ENCODE measurements around the gene HLF.

DNA sequence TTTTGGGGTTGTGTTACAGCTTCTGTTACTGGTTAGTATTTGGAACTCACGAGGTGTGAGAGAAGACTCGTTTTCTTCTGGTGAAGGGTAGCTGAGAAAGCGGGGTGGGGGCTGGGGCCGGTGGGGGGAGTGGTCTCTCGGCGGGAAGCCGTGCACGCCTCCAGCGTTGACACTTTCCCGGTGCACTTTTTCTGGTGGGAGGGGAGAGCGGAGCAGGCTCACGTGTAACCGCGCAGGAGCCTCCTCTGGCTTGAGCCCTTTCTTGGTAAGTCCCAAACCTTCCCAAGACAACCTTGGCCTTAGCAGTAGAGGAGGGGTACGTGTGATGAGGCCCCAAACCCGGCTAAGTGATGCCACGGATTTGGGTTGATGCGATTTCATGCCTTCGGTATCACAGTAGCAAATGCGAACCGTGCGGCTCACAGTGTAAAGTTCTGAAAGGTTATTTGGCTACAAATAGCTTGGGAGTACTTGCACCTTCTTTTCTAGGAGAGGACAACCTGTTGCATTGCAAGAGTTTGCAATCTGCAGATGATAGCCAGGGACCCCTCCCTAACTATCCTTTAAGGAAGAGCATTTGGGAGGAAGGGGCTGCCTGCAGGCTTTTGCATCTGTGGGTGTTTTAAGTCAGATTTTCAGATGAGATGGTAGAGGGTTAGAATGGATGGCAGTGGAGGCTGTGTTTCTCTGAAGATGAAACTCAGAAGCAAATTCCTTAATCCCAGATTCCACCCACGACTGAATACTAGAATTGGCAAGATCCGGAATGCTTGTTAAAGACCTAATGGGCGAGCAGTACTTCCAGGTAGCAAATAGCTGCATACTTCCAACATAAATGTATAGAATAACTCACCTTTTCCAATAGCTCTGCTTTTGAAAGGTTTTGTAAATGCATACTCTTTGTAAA is 1.5 kb downstream of the HLF start:
- TF ChIP-seq POLR2A (IDR thresholded peaks at IDR 0.05) = no peak
- TF ChIP-seq, protein P1, sequence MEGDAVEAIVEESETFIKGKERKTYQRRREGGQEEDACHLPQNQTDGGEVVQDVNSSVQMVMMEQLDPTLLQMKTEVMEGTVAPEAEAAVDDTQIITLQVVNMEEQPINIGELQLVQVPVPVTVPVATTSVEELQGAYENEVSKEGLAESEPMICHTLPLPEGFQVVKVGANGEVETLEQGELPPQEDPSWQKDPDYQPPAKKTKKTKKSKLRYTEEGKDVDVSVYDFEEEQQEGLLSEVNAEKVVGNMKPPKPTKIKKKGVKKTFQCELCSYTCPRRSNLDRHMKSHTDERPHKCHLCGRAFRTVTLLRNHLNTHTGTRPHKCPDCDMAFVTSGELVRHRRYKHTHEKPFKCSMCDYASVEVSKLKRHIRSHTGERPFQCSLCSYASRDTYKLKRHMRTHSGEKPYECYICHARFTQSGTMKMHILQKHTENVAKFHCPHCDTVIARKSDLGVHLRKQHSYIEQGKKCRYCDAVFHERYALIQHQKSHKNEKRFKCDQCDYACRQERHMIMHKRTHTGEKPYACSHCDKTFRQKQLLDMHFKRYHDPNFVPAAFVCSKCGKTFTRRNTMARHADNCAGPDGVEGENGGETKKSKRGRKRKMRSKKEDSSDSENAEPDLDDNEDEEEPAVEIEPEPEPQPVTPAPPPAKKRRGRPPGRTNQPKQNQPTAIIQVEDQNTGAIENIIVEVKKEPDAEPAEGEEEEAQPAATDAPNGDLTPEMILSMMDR (IDR thresholded peaks at IDR 0.05) = no peak

All from ovary (tissue), 3 donors.